Prostate gland (tissue), 2 donors: ENCODE results near the gene HSPG2.

ENCODE experiments used
- CTCF ChIP-seq, 4 experiments: fragments of 200-600 bp in 2 of 4; fragments of 450-650 bp in 2 of 4; sonication (generic) in 2 of 4; IDR thresholded peaks; 1 replicate in 3 of 4; 2 replicates in 1 of 4; pipeline ENCODE4 v1.5.1; 2016 to 2019; ENCODE audit warnings: antibody characterized with exemption in 4 of 4, mild to moderate bottlenecking in 2 of 4, moderate library complexity in 2 of 4
- POLR2A ChIP-seq: fragments of 450-650 bp; IDR thresholded peaks from one replicate; pipeline ENCODE4 v1.6.1; 2016; ENCODE audit warnings: antibody characterized with exemption, mild to moderate bottlenecking

- TF ChIP-seq CTCF (IDR thresholded peaks at IDR 0.05) (no peak), POLR2A (no peak)
Measured at GRCh38 chr1:21861602-21862429, 75.3 kb downstream of the HSPG2 start.
